Loucy (cell line): Measurements from ENCODE around the gene RBSN.

Experiments
- EZH2phosphoT487 ChIP-seq: fragments of 200-600 bp; IDR thresholded peaks from 2 replicates; pipeline ENCODE4 v1.6.1; 2018; ENCODE audit warnings: antibody characterized with exemption, mild to moderate bottlenecking, moderate library complexity, borderline replicate concordance
- TF ChIP-seq, protein P1 (sequence below): fragments of 200-600 bp; sonication (generic); conservative IDR thresholded peaks from 2 replicates; pipeline ENCODE4 v1.5.1; 2014; ENCODE audit warnings: mild to moderate bottlenecking, antibody characterized with exemption, low read length

DNA sequence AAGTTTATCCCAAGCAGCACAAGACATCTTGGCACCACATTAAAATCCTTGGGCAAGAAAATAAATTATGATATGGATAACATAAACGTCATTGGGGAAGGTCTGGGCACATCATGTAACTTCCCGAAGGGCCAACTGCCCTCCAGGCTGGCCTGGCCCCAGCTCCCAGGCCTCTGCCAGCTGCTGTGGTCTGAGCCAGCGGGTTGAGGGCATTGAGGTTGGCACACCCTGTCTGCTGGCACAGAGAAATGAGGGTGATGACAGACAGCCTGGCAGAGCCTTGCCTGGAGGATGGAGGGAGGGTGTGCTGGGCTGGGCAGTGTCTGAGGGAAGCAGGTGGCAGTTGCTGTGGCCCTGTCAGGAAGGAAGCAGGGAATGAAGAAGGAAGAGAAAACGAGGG, 3.3 kb upstream of the RBSN start:
- TF ChIP-seq, protein P1, sequence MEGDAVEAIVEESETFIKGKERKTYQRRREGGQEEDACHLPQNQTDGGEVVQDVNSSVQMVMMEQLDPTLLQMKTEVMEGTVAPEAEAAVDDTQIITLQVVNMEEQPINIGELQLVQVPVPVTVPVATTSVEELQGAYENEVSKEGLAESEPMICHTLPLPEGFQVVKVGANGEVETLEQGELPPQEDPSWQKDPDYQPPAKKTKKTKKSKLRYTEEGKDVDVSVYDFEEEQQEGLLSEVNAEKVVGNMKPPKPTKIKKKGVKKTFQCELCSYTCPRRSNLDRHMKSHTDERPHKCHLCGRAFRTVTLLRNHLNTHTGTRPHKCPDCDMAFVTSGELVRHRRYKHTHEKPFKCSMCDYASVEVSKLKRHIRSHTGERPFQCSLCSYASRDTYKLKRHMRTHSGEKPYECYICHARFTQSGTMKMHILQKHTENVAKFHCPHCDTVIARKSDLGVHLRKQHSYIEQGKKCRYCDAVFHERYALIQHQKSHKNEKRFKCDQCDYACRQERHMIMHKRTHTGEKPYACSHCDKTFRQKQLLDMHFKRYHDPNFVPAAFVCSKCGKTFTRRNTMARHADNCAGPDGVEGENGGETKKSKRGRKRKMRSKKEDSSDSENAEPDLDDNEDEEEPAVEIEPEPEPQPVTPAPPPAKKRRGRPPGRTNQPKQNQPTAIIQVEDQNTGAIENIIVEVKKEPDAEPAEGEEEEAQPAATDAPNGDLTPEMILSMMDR = no peak
- TF ChIP-seq EZH2phosphoT487 = no peak
